T1000 (cell line): ENCODE data around the gene INPP5K.

ENCODE experiments used
- DNase-seq: peaks from one replicate; lab custom pipeline; 2025; ENCODE audit warnings: mixed read lengths; lab: John Stamatoyannopoulos, UW

INPP5K gene

GRCh38 chr17:1505586-1505985 lies 10.8 kb downstream of the INPP5K start:
- DNase-seq, result no peak

- DNase-seq, result no peak
These were observed 11.5 kb downstream of the INPP5K start for GRCh38 chr17:1504866-1505265.

GRCh38 chr17:1503699-1504098 lies 12.7 kb downstream of the INPP5K start:
- DNase-seq, result no peak

- DNase-seq, result no peak
These were observed 17.5 kb downstream of the INPP5K start for GRCh38 chr17:1498869-1499268.

GRCh38 chr17:1498233-1498632 lies 18.2 kb downstream of the INPP5K start:
- no peak for DNase-seq

GRCh38 chr17:1497831-1498230 lies 18.6 kb downstream of the INPP5K start:
- DNase-seq, result no peak

GRCh38 chr17:1496869-1497268 lies 19.5 kb downstream of the INPP5K start:
- DNase-seq, result no peak

- DNase-seq, result no peak
These were observed 21.0 kb downstream of the INPP5K start for GRCh38 chr17:1495265-1495989.

GRCh38 chr17:1494736-1495253 lies 21.6 kb downstream of the INPP5K start:
- no peak for DNase-seq

- no peak for DNase-seq
These were observed 22.2 kb downstream of the INPP5K start for GRCh38 chr17:1494203-1494602.

GRCh38 chr17:1493291-1493980 lies 23.0 kb downstream of the INPP5K start:
- no peak for DNase-seq

GRCh38 chr17:1492249-1493206 lies 23.9 kb downstream of the INPP5K start, which contains the start of gene MYO1C:
Gene MYO1C (minus strand): TSS chr17:1492686. CDS start chr17:1492487, 199 bp downstream.
- DNase-seq, result no peak

GRCh38 chr17:1491443-1492248 lies 24.8 kb downstream of the INPP5K start:
- DNase-seq, result peak; percentile 33

GRCh38 chr17:1490643-1491442 lies 25.6 kb downstream of the INPP5K start:
- peak; percentile 20 for DNase-seq

- no peak for DNase-seq
These were observed 27.6 kb downstream of the INPP5K start for GRCh38 chr17:1488826-1489270.

GRCh38 chr17:1487939-1488825 lies 28.2 kb downstream of the INPP5K start:
- DNase-seq, result peak; percentile 88

- DNase-seq, result no peak
These were observed 29.4 kb downstream of the INPP5K start for GRCh38 chr17:1486802-1487695.
